DND-41 (cell line): ENCODE measurements around the gene POU6F1.
"Not testable (repeated sequence)": the region's sequence is repeated elsewhere in the genome, so short reads cannot be mapped to it uniquely, and the experiment has no call there.

ENCODE experiments used
- CTCF ChIP-seq: IDR thresholded peaks from 2 replicates; pipeline ENCODE4 v1.5.1; 2012; ENCODE audit warnings: borderline replicate concordance, low read length, moderate library complexity, mild to moderate bottlenecking; ENCODE audit not compliant: poor library complexity, severe bottlenecking; ENCODE audit errors: extremely low read depth
- EZH2 ChIP-seq: IDR thresholded peaks from 3 replicates; pipeline ENCODE4 v1.6.1; 2012; ENCODE audit warnings: borderline replicate concordance, low read depth, mild to moderate bottlenecking, moderate library complexity, low read length, inconsistent platforms; ENCODE audit not compliant: severe bottlenecking

GRCh38 chr12:51227112-51227511, 9.2 kb upstream of the POU6F1 start:
- not testable (repeated sequence) for TF ChIP-seq CTCF, EZH2
